OCI-LY7 (cell line): Measurements from ENCODE around the gene RAD17. TPM values are rescaled to one million over a fixed set of nuclear protein-coding genes. Genes with fewer than 3 reads are reported as not detected.

Experiments used
- BruUV-seq: library from RNA; stranded (reverse); fragments of 400-500 nt; replicated peaks from 2 replicates; lab custom pipeline; 2021; lab: Mats Ljungman, UMichigan
- CTCF ChIA-PET: fragments of 300-600 bp; sonication (Branson Sonifier 250); formaldehyde crosslinking; loops from one replicate; lab custom pipeline; 2022; ENCODE audit warnings: antibody characterized with exemption; ENCODE audit not compliant: unreplicated experiment; lab: Charles Lee
- POLR2A ChIA-PET: fragments of 300-600 bp; sonication (Branson Sonifier 250); formaldehyde crosslinking; loops from one replicate; lab custom pipeline; 2022; ENCODE audit warnings: antibody characterized with exemption; lab: Charles Lee
- DNase-seq: peaks from one replicate; pipeline ENCODE4 v3.0.0-alpha.2; 2015; ENCODE audit warnings: low spot score
- H2AFZ ChIP-seq: fragments of 200-600 bp; sonication (generic), shearing (Covaris generic); 2 replicates; pipeline ENCODE4 v1.6.1; 2014; ENCODE audit warnings: mild to moderate bottlenecking, antibody characterized with exemption, low read length, moderate library complexity
- H3K27ac ChIP-seq: fragments of 200-600 bp; sonication (generic); 2 replicates; pipeline ENCODE4 v1.5.1; 2014; ENCODE audit warnings: mixed run types, low read depth, mild to moderate bottlenecking, moderate library complexity, low read length, inconsistent platforms; ENCODE audit not compliant: poor library complexity, severe bottlenecking
- H3K36me3 ChIP-seq: fragments of 200-600 bp; sonication (generic); 2 replicates; pipeline ENCODE4 v1.6.1; 2014; ENCODE audit warnings: mild to moderate bottlenecking, antibody characterized with exemption, low read length, moderate library complexity, mixed read lengths; ENCODE audit not compliant: insufficient read depth
- H3K4me1 ChIP-seq: fragments of 200-600 bp; sonication (generic); 2 replicates; pipeline ENCODE4 v1.5.1; 2014; ENCODE audit warnings: mild to moderate bottlenecking, low read length; ENCODE audit not compliant: insufficient read depth, poor library complexity, severe bottlenecking
- H3K4me2 ChIP-seq: fragments of 200-600 bp; sonication (generic); 2 replicates; pipeline ENCODE4 v1.6.1; 2014; ENCODE audit warnings: mild to moderate bottlenecking, low read length
- H3K4me3 ChIP-seq: fragments of 200-600 bp; sonication (generic); 2 replicates; pipeline ENCODE4 v1.5.1; 2014; ENCODE audit warnings: mild to moderate bottlenecking, low read depth, low read length; ENCODE audit not compliant: poor library complexity, severe bottlenecking
- H3K79me2 ChIP-seq: fragments of 200-600 bp; sonication (generic); 2 replicates; pipeline ENCODE4 v1.6.1; 2016; ENCODE audit warnings: low read depth, mild to moderate bottlenecking, low read length, moderate library complexity, mixed read lengths; ENCODE audit not compliant: insufficient read depth
- H3K9me2 ChIP-seq: fragments of 200-600 bp; sonication (generic); 2 replicates; pipeline ENCODE4 v1.6.1; 2016; ENCODE audit warnings: mild to moderate bottlenecking, low read length, mixed read lengths; ENCODE audit not compliant: insufficient read depth
- H3K9me3 ChIP-seq: fragments of 200-600 bp; sonication (generic); 2 replicates; pipeline ENCODE4 v1.6.1; 2014; ENCODE audit warnings: mild to moderate bottlenecking, mixed run types, low read length, mixed read lengths
- H4K20me1 ChIP-seq: fragments of 200-600 bp; sonication (generic); 2 replicates; pipeline ENCODE4 v1.6.1; 2014; ENCODE audit warnings: mild to moderate bottlenecking, antibody characterized with exemption, low read length, moderate library complexity, mixed read lengths; ENCODE audit not compliant: insufficient read depth
- EZH2phosphoT487 ChIP-seq: fragments of 200-600 bp; sonication (generic); IDR thresholded peaks from 2 replicates; pipeline ENCODE4 v1.6.1; 2018; ENCODE audit warnings: low read depth, borderline replicate concordance, mild to moderate bottlenecking, mixed run types, antibody characterized with exemption, low read length, moderate library complexity, mixed read lengths
- intact Hi-C: fragments of 100-400 bp; cut with micrococcal nuclease; formaldehyde crosslinking; loops from one replicate; pipeline ENCODE4 v1.10.0; 2022; ENCODE audit not compliant: unreplicated experiment
- total RNA-seq, 2 experiments: library from RNA; depleted of rRNA in 1 of 2; stranded (reverse); fragments of >200 nt in 1 of 2; shearing (Covaris generic) in 1 of 2; gene quantifications; 2 replicates each; pipeline ENCODE4 v1.2.3, GENCODE V29; 2014 to 2022
- TF ChIP-seq, protein P1 (sequence below): fragments of 200-600 bp; sonication (generic); conservative IDR thresholded peaks from 2 replicates; pipeline ENCODE4 v1.5.1; 2014; ENCODE audit warnings: mild to moderate bottlenecking, antibody characterized with exemption, low read length, moderate library complexity, mixed read lengths

Gene RAD17
- total RNA-seq, 2 experiments from 2014 or later = 64.1 to 79.1 TPM

DNA sequence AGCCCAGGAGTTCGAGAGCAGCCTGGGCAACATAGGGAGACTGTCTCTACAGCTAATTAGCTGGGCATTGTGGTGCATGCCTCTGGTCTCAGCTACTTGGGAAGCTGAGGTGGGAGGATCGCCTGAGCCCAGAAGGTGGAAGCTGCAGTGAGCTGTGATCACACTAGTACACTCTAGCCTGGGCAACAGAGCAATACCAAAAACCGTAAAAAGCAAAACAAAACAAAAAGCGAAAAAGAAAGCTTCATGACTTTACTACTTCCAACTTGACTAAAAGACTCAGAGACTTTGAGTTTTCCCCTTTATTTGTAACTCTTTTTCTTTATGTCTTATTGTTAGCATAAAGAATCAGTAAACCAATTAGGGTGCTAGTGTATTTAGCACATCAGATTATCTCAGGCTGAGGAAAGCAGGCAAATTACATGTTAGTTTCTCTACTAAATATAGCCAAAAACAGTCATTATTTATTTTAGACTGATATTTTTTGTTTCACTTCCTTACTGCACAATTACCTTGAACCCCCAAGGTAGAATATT is 5.4 kb downstream of the RAD17 start:
- TF ChIP-seq EZH2phosphoT487 = no peak
- TF ChIP-seq, protein P1, sequence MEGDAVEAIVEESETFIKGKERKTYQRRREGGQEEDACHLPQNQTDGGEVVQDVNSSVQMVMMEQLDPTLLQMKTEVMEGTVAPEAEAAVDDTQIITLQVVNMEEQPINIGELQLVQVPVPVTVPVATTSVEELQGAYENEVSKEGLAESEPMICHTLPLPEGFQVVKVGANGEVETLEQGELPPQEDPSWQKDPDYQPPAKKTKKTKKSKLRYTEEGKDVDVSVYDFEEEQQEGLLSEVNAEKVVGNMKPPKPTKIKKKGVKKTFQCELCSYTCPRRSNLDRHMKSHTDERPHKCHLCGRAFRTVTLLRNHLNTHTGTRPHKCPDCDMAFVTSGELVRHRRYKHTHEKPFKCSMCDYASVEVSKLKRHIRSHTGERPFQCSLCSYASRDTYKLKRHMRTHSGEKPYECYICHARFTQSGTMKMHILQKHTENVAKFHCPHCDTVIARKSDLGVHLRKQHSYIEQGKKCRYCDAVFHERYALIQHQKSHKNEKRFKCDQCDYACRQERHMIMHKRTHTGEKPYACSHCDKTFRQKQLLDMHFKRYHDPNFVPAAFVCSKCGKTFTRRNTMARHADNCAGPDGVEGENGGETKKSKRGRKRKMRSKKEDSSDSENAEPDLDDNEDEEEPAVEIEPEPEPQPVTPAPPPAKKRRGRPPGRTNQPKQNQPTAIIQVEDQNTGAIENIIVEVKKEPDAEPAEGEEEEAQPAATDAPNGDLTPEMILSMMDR = no peak
- ChIA-PET CTCF (no interaction called here), POLR2A (interaction anchor here (0.5 to 1.3 kb wide), 5 partner anchors 16 to 185 kb away, joined by 3 to 6 read pairs (median 4); partner anchors contain the start of gene CENPH)
- Histone ChIP-seq H3K27ac (peak overlapping the region; percentile 88), H4K20me1 (no peaks in the 10 kb centered on the region), H3K9me3 (no peaks in the 10 kb centered on the region), H3K4me2 (peak overlapping the region; percentile 81), H3K4me1 (peaks cover 49% of the 10 kb centered on the region), H2AFZ (peak overlapping the region; percentile 11; the same call in 1 of the 2 replicates), H3K79me2 (peaks cover 73% of the 10 kb centered on the region), H3K4me3 (peak overlapping the region; percentile 59), H3K9me2 (no peaks in the 10 kb centered on the region), H3K36me3 (peaks cover 62% of the 10 kb centered on the region)
- intact Hi-C loops = loop anchor here (5.0 kb wide), 1 partner anchor 208 kb away; the partner anchor contains the start of gene CCNB1
- no TSS peak for BruUV-seq
- DNase-seq = peak; percentile 48

DNA sequence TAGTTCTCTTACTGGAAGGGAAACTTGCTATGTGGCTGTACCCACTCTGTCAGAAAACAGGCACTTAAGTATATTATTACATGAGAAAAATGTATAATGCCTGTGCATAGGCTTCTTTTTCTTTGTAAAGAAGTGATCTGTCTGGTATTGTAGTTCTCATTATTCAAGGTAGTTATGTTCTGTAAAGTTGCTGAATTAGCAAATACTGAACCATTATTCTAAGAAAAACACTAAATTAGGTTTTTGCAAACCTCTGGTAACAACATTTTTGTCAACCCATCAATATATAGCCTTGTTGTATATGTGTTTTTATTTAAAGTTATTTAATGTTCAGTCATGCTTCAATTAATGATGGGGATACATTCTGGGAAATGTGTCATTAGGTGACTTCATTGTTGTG is 8.8 kb downstream of the RAD17 start:
- Histone ChIP-seq H3K4me2 (no peak overlapping the region), H3K4me1 (peaks cover 37% of the 10 kb centered on the region), H4K20me1 (no peaks in the 10 kb centered on the region), H3K4me3 (no peak overlapping the region), H3K9me2 (no peaks in the 10 kb centered on the region), H2AFZ (no peak overlapping the region), H3K9me3 (no peaks in the 10 kb centered on the region), H3K27ac (peak overlapping the region; percentile 20), H3K79me2 (peaks cover 39% of the 10 kb centered on the region), H3K36me3 (peaks cover 86% of the 10 kb centered on the region)
- intact Hi-C loops = no loop called here
- POLR2A ChIA-PET = interaction anchor here (0.7 to 1.2 kb wide), 2 partner anchors 8 to 45 kb away, joined by 3 read pairs; partner anchors contain the start of gene RAD17
- TF ChIP-seq, protein P1 = no peak
- TF ChIP-seq EZH2phosphoT487 = no peak
- DNase-seq = no peak
- BruUV-seq = no TSS peak
- CTCF ChIA-PET = no interaction called here
